Breast epithelium (tissue), 3 donors: ENCODE results near the gene LYRM9.

Experiments
- POLR2A ChIP-seq: fragments of 450-650 bp; IDR thresholded peaks from one replicate; pipeline ENCODE4 v1.6.1; 2016; ENCODE audit warnings: antibody characterized with exemption, mild to moderate bottlenecking, moderate library complexity
- TF ChIP-seq, protein P1 (sequence below), 3 donors: fragments of 450-650 bp; IDR thresholded peaks; one replicate each; pipeline ENCODE4 v1.5.1; 2016 to 2017; ENCODE audit warnings: antibody characterized with exemption in 3 of 3, mild to moderate bottlenecking in 3 of 3, moderate library complexity in 3 of 3

- TF ChIP-seq POLR2A: no peak
- TF ChIP-seq, protein P1, sequence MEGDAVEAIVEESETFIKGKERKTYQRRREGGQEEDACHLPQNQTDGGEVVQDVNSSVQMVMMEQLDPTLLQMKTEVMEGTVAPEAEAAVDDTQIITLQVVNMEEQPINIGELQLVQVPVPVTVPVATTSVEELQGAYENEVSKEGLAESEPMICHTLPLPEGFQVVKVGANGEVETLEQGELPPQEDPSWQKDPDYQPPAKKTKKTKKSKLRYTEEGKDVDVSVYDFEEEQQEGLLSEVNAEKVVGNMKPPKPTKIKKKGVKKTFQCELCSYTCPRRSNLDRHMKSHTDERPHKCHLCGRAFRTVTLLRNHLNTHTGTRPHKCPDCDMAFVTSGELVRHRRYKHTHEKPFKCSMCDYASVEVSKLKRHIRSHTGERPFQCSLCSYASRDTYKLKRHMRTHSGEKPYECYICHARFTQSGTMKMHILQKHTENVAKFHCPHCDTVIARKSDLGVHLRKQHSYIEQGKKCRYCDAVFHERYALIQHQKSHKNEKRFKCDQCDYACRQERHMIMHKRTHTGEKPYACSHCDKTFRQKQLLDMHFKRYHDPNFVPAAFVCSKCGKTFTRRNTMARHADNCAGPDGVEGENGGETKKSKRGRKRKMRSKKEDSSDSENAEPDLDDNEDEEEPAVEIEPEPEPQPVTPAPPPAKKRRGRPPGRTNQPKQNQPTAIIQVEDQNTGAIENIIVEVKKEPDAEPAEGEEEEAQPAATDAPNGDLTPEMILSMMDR (IDR thresholded peaks at IDR 0.05): no peak
Observed at GRCh38 chr17:27939474-27940465, 46.6 kb upstream of the LYRM9 start.
